Astrocyte of the cerebellum (primary cell): ENCODE measurements around the gene DPH7.

Experiments used
- DNase-seq: peaks from one replicate; pipeline ENCODE4 v3.0.0-alpha.2; 2011; ENCODE audit warnings: low read depth
- H3K4me3 ChIP-seq: 2 replicates; pipeline ENCODE4 v1.5.1; 2011; ENCODE audit warnings: mild to moderate bottlenecking, low read depth, low read length, moderate library complexity
- in situ Hi-C: cut with HindIII; loops from 2 replicates; pipeline ENCODE4 v1.10.0; 2017; ENCODE audit warnings: low sequenced_read_pairs
- TF ChIP-seq, protein P1 (sequence below): IDR thresholded peaks from 2 replicates; pipeline ENCODE4 v1.5.1; 2012; ENCODE audit warnings: low read length, low read depth, moderate library complexity, mild to moderate bottlenecking; ENCODE audit errors: missing control alignments

DPH7 gene

GRCh38 chr9:137593176-137593575 lies 14.5 kb upstream of the DPH7 start:
- no peak for DNase-seq
- TF ChIP-seq, protein P1, sequence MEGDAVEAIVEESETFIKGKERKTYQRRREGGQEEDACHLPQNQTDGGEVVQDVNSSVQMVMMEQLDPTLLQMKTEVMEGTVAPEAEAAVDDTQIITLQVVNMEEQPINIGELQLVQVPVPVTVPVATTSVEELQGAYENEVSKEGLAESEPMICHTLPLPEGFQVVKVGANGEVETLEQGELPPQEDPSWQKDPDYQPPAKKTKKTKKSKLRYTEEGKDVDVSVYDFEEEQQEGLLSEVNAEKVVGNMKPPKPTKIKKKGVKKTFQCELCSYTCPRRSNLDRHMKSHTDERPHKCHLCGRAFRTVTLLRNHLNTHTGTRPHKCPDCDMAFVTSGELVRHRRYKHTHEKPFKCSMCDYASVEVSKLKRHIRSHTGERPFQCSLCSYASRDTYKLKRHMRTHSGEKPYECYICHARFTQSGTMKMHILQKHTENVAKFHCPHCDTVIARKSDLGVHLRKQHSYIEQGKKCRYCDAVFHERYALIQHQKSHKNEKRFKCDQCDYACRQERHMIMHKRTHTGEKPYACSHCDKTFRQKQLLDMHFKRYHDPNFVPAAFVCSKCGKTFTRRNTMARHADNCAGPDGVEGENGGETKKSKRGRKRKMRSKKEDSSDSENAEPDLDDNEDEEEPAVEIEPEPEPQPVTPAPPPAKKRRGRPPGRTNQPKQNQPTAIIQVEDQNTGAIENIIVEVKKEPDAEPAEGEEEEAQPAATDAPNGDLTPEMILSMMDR = no peak
- in situ Hi-C loops = no loop called here
- no peak overlapping the region for H3K4me3 ChIP-seq

DNA sequence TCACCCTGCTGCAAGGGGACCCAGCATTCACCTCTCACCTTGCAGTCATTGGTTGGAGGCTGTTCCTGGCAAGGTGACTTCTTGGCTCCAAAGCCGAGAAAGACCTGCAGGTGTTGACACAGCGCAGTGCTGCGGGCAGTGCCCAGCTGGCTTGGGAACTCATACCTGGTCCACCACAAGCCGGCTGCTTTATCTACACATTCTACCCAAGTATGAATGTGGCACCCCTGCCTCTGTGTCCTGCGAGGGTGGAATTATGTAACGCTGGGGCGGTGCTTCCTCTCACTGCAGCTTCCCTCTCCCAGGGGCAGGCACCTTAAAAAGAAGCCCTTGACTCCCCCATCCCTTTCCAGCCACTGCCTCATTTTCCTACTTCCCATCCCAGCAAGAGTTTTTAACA lies 14.0 kb upstream of the DPH7 start:
- in situ Hi-C loops = no loop called here
- TF ChIP-seq, protein P1 = no peak
- no peak overlapping the region for H3K4me3 ChIP-seq
- no peak for DNase-seq

- TF ChIP-seq, protein P1 = peak; percentile 2
- in situ Hi-C loops = no loop called here
- H3K4me3 ChIP-seq = peak within 1 kb of the TSS; percentile 68
- peak; percentile 55 for DNase-seq
These were observed 12.0 kb upstream of the DPH7 start, which contains the start of gene ZMYND19 for GRCh38 chr9:137590469-137591383. Gene ZMYND19, minus strand, starts transcription at chr9:137590512. Its CDS starts 249 bp downstream, at chr9:137590263.

- TF ChIP-seq, protein P1 = no peak
- peak overlapping the region; percentile 65 for H3K4me3 ChIP-seq
- DNase-seq = no peak
- in situ Hi-C loops = no loop called here
These were observed 11.4 kb upstream of the DPH7 start for GRCh38 chr9:137590123-137590468.

DNA sequence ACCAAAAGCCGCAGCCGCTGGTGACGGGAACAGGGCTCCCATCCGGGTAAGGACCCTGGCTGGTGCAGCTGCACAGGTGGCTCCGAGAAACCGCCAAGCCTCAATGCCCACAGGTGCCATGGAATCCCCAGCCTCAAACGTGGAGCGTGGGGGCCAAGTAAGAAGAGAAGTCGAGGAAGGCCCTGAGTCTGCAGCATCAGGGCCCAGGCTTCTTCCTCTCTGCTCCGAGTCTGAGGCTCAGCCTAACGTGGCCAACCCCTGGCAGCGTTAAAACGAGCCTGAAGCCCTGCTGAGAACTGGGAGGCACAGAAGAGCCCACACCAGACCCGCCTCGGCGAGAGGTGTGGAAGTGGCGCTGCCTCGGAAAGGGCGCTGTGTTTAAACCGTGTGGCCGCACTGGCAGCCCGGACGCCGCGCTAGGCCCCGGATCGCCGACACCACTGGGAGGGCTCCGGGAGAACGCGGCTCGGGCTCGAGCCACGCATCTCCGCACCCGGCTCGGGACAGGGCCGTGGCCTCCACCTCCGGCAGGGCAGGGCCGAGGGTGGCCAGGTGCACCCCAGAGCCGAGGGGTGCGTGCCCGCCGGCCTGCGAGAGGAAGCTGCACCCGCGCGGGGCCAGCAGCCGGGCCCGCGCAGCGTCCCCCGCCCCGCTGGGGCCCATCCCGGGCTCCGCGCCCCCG lies 10.9 kb upstream of the DPH7 start:
- peak overlapping the region; percentile 65 for H3K4me3 ChIP-seq
- in situ Hi-C loops = no loop called here
- DNase-seq = no peak
- TF ChIP-seq, protein P1 = no peak

- H3K4me3 ChIP-seq = peak overlapping the region; percentile 65
- DNase-seq = no peak
- in situ Hi-C loops = no loop called here
- TF ChIP-seq, protein P1 = no peak
These were observed 10.2 kb upstream of the DPH7 start for GRCh38 chr9:137588891-137589290.
